Measurements from ENCODE around the gene PAPOLA.
"Not testable (repeated sequence)": the region's sequence is repeated elsewhere in the genome, so short reads cannot be mapped to it uniquely, and the experiment has no call there.

The PAPOLA gene

DNA sequence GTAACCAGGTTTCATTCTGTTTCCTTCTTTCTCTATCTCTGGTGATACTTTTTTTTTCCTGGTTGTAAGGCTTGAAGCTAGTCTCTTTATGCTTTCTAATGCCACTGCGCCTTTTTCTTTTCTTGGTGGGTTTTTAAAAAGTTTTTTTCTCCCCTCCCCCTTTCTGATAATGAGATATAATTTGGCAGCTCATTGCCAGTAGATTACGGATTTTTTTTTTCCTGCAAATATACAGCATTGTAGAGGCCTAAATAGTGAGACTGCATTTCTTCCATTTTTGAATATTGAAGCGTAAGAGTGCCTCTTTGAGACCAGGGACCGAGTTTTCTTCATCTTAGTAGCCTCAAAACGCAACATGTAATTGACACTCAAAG is 1.1 kb downstream of the PAPOLA start:
- DNase-seq = no peak

DNA sequence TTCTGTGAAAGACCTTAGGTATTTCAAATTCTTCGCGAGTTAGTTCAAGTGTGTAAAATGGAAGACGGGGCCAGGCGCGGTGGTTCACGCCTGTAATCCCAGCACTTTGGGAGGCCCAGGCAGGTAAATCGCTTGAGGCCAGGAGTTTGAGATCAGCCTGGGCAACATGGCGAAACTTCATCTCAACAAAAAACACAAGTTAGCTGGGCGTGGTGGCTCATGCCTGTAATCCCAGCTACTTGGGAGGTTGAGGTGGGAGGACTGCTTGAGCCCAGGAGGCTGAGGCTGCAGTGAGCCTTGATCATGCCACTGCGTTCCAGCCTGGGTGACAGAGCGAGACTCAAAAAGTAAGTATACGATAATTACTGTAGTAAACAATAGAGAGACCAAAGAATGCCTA is 2.2 kb downstream of the PAPOLA start:
- not testable (repeated sequence) for DNase-seq

DNA sequence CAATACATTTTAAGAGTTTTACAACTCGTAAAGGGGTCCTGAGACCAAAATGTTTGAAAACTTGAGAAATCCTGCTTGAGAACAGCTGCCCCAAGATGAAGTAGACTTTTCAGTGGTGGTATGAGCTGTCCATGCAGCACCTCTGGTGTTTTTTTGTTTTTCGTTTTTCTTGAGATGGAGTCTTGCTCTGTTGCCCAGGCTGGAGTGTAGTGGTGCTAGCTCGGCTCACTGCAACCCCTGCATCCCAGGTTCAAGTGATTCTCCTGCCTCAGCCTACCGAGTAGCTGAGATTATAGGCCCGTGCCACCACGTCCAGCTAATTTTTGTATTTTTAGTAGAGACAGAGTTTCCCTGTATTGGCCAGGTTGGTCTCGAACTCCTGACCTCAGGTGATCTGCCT is 5.5 kb downstream of the PAPOLA start:
- DNase-seq = no peak

DNA sequence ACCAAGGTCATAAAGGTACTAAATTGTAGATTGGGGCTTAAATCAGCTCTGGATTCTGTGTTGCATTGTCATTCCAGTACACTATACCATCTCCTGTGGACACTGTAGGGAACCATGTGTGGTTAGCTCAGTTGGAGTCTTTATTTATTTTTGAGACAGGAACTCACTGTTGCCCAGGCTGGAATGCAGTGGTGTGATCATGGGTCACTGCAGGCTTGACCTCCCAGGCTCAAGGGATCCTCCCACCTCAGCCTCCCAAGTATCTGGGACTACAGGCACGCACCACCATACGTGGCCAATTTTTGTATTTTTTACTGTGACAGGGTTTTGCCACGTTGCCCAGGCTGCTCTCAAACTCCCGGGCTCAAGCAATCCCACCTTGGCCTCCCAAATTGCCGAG is 6.7 kb downstream of the PAPOLA start:
- DNase-seq = no peak

DNA sequence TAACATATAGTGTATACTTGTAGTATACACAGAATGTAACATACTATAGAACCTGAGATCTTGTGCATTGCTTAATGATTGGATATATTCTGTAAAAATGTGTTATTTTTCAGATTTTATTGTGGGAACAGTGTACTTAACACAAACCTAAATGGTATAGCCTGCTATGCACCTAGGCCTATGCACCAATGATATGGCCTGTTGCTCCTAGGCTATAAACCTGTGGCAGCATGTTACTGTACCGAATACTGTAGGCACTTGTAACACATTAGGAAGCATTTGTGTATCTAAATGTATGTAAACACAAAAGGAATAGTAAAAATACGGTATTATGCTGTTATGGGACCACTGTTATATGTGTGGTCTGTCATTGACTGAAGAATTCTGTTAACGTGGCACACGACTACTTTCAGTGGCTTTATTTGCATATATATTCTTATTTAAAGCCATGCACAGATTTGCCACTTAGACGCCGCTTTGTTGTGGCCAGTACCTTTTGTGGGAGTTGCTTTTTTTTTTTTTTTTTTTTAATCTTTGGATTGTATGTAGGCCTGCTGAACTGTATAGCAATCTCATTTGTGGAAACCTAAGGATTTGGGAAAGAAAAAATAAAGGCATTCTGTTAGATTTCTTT is 7.4 kb downstream of the PAPOLA start:
- no peak for DNase-seq

DNA sequence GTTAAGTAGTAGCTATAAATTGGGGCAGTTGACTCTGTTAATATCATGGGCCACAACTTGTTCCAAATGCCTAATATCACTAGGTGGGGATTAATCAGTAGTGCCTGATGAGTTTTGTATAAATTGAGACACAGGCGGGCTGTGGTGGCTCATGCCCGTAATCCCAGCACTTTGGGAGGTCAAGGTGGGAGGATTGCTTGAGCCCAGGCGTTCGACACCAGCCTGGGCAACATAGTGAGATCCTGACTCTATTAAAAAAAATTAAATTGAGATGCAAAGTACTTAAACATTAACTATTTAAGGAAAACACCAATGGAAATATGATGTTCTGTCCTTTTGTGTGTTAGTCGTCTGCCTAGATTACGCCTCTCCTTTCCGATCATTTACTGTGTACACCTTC is 9.0 kb downstream of the PAPOLA start:
- no peak for DNase-seq

DNA sequence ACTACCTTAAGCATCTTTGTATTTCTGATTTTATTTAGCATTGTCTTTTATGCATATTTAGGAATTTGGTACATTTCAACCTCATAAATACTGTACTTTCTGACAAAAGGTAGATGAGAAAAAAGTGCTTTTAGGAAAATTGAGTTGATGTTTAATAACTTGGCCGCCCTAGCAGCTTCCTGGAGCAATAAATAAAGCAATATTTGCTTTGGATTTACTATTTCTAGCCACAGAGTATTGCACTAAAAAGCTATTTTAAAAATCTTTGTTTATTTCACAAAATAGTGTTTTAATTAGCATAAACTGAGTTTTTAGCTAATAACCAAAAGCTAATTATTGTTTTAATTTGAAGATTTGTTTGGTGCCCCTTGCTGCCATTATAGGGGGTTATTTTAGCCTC is 9.5 kb downstream of the PAPOLA start:
- DNase-seq = no peak

DNA sequence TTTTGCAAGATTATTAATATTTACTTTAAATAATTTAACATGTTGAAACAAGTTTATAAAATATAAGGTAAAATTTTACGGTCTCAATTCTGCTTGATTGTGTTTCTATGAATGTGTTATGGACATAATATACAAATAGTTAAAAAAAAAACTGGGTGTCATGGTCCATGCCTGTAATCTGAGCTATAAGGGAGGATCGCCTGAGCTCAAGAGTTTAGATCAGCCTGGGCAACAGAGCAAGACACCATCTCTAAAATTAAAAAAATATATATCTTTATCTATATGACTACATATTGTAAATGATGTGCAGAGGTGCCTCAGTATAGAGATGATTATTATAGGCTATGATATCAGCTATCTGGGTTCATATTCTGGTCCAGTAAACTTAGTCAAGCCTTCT is 9.9 kb downstream of the PAPOLA start:
- DNase-seq = no peak

DNA sequence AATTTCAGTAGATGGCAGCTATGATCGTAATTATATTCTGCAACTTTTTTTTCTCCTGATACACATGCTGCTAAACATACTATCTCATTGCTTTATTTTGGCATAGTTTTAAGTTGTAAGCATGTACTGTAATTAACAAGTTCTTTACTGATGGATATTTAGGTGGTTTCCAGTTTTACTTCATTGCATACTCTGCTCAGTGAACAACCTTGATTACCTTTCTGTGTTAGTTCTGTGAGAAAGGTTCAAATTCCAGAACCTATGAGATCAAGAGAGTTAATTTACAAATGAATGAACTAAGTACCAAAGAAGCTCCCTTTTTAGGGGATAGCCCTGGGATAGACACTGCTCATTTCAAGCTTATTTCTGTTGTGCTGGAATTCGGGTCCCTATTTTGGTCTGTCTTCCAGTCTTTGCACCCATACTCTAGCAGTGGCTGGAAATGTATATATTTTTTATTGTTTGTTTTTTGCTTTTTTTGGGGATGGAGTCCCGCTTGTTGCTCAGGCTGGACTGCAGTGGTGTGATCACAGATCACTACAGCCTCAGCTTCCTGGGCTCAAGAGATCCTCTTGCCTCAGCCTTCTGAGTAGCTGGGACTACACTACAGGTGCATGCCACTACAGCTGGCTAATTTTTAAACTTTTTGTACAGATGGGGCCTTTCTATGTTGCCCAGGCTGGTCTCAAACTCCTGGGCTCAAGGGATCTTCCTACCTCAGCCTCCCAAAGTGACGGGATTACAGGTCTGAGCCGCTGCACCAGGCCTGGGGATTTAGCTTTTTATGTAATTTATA is 10.6 kb downstream of the PAPOLA start:
- no peak for DNase-seq

DNA sequence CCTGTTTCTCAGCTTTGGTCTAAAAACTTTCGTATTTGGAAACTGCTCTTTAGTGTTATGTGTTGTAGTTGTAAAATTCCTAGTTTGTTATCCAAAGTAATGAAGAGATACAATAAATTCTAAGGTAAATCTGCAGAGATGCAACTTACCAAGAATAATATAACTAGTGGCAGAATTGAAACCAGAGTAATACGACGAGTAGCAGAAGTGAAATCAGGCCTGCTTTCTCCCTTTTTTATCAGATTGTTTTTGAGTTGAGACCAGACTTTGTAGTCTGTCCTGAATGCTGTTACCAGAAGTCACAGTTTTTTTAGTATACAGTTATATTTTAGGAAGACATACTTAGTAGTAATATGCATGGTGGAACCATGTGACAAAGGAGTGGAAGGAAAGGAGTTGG is 12.5 kb downstream of the PAPOLA start:
- no peak for DNase-seq

DNA sequence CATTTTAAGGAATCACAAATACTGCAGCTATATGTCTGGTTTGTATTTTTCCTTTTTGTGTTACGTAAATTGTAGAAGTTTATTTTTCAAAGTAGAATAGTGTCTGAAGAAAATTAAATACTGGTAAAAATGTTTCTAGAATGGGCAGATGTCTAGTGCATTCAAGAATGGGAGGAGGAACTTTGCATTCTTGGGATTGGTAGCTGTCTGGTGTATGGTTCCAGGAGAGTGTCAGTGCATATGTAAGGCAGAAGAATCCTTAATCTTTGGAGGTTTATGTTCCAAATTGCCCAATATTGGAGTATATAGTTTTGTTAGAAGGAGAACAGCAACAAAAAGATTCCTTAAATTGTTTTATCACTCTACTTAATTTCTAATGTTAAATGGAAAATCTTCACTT is 13.5 kb downstream of the PAPOLA start:
- no peak for DNase-seq

DNA sequence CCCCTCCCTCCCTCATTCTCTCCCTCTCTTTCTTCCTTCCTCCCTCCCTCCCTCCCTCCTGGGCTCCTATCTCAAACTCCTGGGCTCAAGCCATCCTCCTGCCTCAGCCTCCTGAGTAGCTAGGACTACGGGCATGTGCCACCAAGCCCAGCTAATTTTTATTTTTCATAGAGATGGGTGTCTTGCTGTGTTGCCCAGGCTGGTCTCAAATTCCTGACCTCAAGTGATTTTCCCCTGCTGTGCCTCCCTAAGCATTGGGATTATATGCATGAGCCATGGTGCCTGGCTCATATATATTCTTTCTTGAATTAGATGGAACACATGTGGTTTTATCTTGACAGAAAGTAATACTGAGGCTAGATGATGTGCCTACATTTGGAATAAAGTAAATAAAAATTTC is 14.2 kb downstream of the PAPOLA start:
- DNase-seq = no peak

DNA sequence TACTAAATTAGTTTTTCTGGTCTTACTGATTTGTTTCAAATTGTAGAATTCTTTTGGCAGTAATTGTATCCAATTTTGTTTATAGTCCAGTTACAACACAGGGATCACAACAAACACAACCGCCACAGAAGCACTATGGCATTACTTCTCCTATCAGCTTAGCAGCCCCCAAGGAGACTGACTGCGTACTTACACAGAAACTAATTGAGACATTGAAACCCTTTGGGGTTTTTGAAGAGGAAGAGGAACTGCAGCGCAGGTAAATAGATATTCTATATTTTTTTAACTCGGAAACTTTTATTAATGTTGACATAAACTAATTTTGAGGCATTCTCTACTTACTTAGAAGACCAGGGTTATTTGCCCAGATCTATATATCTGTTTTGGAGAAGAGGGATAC is 17.8 kb downstream of the PAPOLA start:
- no peak for DNase-seq

DNA sequence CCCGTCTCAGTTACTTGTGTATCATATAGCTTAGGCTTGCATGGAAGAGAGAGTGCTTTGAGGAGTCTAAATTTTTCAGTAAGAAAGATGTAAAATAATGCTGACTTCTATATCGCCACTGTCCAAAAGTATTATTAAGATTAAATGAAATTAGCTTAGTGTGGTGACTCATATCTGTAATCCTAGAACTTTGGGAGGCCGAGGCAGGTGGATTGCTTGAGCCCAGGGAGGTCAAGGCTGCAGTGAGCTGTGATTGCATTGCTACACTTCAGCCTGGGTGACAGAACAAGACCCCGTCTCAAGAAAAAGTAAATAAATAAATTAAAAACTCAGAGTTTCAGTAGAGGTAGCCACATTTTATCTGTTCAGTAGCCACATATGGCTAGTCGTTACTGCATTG is 23.3 kb downstream of the PAPOLA start:
- DNase-seq = no peak

DNA sequence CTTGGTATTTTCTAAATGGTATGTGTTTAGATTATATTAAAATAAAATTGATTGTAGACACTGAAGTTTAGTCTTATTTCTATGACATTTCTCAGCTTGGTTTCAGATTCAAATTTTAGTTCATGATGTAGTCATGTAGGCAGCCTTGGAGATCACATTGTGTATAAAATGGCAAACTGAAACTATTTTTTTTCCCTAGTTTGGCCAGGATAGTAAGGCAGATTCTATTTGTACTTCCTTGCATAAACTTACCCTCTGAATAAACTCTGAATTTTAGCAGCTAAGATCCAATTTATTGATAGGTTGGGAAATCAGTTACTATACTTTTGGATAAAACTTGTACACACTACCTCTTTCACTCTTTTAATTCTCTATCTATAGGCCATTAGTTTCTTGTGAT is 30.4 kb downstream of the PAPOLA start:
- DNase-seq = no peak

DNA sequence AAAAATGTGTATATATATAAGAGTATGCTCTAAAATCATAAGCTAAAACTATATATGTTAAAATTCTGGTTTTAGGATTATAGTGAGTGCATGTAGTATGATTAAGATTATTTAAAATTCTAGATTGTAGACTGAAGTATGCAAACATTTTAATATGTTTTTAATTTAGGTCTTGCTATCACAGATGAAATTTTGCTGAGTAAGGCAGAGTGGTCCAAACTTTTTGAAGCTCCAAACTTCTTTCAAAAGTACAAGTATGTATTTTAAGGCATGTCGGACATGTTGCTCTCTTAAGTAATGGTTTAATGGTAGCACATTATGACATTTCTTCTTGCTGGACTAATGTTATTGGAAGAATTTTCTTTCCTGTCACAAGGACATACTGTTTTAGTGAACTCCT is 34.6 kb downstream of the PAPOLA start:
- DNase-seq = no peak

DNA sequence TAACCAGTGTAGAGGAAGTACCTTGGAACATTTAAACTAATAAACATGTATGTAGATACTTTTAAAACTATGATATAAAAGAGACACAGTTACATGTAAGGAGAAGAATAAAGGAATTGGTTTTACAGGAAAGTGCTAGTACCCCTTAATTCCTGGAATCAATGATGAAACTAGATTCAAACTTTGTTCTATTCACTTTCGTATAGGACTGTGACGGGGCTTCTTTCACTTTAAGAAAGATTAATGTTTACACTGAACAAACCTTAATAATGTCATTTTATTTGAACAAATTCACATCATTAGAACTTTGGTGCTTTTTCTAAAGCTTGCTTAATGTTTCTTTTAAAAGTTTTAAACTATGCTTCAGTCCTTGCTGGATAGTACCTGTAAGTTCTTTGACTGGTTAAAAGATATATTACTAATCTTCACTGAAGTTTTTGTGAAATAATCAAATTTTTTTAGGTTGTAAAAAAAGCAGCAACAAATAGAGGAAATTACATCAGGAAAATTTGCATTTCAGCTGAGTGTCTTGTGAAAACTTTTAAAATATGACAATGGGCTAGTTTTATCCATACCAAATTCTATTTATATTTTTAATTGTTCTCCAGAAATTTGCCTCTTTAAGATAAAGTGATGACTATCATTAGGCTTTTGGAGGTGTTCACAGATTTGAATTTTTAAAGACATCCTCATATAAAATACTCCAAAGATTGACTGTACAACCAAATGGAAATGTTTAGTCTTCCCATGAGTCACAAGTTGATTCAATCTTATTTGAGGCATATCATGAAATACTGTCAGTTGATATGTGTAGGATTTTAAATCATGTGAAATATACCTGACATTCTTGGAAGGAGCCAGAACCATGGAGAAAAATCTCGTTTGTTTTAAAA is 36.2 kb downstream of the PAPOLA start:
- no peak for DNase-seq

DNA sequence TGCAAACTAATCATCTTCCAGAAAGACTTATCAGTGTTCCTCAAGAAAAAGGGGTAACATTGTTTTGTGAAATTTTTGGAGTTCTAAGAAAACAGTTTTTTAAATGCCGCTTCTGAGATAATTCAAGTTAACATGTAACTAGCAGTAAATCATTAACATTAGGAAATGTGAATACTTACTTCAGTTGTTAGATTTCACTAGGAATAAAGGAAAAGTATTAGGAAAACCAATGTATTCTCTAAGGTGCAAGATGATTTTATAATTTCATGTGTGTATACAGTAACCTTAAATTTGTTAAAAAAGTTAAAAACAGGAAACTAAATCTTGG is 36.8 kb downstream of the PAPOLA start:
- DNase-seq = no peak

DNA sequence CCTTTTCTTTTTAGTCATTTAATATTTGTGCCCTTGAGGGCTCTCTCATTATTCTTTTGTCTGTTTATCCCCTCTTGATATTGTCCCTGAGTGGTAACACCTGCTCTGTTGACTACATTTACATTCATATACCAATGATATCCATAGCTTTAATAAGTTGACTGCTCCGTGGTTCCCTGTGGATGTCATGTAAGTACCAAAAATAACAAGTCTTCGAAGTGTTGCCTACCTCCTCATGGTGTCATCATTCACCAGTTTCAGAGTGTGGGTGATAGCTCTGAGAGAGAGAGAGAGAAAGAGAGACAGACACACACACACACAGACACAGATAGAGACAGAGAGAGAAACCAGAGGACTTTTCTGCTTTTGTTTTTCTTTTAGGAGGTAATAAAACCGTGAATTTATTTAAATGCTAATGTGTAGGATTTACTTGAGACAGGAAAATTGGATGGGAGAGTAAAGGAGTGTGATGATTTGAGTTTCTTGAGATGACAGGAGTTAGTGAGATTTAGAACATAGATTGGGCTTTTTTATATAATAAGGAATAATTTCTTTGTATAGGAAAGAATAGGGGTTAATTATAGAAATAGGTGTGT is 52.2 kb downstream of the PAPOLA start:
- no peak for DNase-seq

DNA sequence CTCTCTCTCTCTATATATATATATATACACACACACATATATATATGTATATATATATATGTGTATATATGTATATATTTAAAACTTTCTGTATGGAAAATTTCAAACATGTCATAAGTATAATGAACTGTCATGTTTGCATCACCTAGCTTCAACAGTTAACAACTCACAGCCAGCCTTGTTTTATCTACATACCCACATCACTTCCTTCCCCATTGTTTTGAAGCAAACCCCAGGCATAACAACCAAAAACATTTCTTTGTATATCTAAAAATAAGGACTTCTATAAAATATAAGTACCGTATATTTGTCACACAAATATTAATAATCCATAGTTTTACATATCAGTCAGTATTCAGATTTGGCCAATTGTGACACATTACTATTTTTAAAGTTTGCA is 57.4 kb downstream of the PAPOLA start:
- no peak for DNase-seq

DNA sequence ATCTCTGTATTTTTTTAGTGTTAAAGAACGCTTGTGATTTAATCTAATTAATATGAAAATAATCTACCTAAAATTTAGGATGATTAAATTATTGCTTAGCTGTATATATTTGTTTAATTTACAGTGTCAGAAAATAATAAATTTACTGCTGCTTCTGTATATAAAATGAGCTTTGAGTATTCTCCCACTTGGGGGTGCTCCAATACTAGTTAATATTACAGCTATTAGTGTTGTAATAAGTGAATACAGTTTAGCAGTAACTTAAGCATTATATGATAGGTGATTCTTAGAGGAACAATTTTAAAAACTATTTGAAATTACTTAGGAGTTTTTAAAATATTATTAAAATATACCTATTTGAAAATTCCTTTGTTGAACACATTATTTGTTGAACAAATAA is 62.2 kb downstream of the PAPOLA start:
- DNase-seq = no peak

DNA sequence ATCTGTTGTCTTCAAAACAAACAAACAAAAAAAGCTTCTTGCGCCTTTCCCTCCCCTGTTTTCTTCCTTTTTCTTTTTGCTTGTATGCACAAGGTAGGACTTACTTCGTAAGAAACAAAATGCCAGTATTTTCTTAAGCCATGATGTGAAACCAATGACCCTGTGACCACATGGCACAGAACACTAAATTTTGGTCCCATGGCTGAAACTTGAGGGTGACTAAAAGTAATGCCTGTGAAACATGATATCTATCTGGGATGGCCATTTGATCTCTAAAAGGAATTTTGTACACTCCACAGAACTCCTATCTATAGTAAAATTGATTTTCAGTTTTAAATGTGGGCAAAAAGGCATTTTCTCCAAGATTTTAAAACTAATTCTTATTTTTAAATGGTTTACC is 63.6 kb downstream of the PAPOLA start:
- no peak for DNase-seq

DNA sequence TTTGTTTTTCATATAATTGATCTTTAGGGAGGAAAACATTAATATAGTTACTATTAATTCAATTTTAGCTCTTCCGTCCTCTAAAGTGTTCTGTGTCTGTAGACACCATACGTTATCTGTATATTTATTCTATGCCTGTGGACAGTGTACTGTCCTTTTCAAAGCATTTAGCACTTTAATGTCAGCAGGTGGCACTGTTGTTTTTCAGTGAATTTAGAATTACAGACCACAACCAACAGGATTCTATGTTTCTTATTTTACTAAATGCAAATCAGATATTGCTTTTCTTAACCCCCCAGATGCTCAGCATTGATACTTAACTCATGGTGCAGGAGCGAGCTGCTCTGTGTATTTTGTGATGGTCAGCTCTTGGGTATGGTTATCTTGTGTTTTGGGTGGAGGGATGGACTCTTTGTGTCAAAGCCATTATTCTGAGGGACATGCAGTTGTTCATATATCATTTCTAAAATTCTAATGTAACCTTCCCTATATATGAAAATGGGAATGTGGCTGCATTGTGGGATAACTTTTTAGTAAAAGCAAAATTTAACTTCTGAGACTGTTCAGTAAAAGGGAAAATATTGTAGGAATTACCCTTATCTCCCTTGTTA is 65.2 kb downstream of the PAPOLA start:
- DNase-seq = peak; percentile 16

Data from NCI-H774 (cell line).